ENCODE data around the gene LPGAT1. TPM values are rescaled to one million over a fixed set of nuclear protein-coding genes. Genes with fewer than 3 reads are reported as not detected.
"Not testable (repeated sequence)": the region's sequence is repeated elsewhere in the genome, so short reads cannot be mapped to it uniquely, and the experiment has no call there.

Gene LPGAT1
- total and polyA plus RNA-seq, 4 experiments from 2014 or later: 13.1 to 31.1 (median 30.4) TPM

DNA sequence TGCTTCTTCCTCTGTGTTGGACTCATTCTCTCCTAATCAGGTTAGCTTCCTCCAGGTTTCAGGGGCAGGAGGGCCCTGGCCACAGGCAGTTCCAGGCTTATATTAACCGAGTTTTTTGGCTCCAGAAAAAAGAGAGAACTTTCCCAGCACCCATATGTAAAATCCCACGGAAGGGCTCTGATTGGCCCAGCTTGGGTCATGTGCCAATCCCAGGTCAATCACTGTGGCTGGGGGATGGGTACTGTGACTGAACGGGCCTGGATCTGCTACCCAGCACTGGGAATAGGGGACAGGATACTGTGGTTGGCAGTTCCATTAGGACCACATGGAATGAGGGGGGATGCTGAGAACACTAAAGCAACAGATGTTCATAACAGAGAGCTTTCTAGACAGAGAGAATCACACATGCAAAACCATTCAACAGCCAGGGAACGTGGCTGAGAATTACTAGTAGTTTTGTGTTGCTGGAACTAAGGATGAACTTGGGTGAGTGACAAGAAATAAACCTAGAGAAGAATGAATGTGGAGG is 104.0 kb downstream of the LPGAT1 start:
- Mint-ChIP-seq H3K9me3 (no peaks in the 10 kb centered on the region), H3K27ac (no peak overlapping the region), H3K4me1 (no peaks in the 10 kb centered on the region), H3K4me3 (no peak overlapping the region), H3K27me3 (peaks cover 0 to 2% of the 10 kb centered on the region in 2 donors), H3K36me3 (no peaks in the 10 kb centered on the region)
- Histone ChIP-seq H3K36me3 (ENCODE audit: insufficient read depth, low read length) (no peaks in the 10 kb centered on the region), H3K27ac (ENCODE audit: low read depth, low read length) (no peak overlapping the region), H3K27me3 (ENCODE audit: insufficient read depth, low read length) (no peaks in the 10 kb centered on the region), H3K4me3 (ENCODE audit: low read length in 2 of 2) (no peak overlapping the region), H3K9me3 (ENCODE audit: control insufficient read depth in 1 of 2, low read length in 2 of 2) (no peaks in the 10 kb centered on the region), H3K4me1 (ENCODE audit: insufficient read depth, low read length) (no peaks in the 10 kb centered on the region)
- intact Hi-C loops (cut with micrococcal nuclease): no loop called here
- POLR2A ChIA-PET (ENCODE audit: partially characterized antibody): interaction anchor here (1.2 kb wide), 1 partner anchor 687 kb away, joined by 3 read pairs; no protein-coding TSS in a partner anchor
- no peak for DNase-seq
- CTCF ChIA-PET (ENCODE audit: partially characterized antibody): no interaction called here

DNA sequence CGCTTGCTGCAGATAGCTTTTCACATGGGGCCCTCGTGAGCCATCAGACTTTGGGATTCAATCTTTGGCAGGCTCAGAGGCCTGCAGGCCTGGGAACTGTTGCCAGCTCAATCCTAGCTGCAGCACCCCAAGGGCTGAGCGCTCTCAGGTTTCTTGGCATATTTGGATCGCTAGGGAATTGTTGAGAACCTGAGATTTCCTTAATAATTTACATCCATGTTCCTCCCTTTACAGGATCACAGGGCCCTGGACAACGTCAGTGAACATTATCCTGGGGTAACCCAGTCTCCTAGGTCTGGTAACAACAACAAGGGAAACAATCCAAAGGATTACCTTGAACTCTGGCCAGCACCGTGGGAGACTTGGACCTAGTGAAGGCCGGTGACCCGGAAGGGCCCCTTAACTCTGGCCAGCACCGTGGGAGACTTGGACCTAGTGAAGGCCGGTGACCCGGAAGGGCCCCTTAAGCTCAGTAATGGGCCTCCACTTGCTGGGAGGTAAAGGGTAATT is 105.8 kb downstream of the LPGAT1 start:
- POLR2A ChIA-PET (ENCODE audit: partially characterized antibody): no interaction called here
- Mint-ChIP-seq H3K4me1 (no peaks in the 10 kb centered on the region), H3K36me3 (no peaks in the 10 kb centered on the region), H3K9me3 (peaks cover 0 to 4% (median 0%) of the 10 kb centered on the region in 8 donors), H3K4me3 (no peak overlapping the region), H3K27ac (no peak overlapping the region), H3K27me3 (peaks cover 0 to 2% of the 10 kb centered on the region in 2 donors)
- no peaks in the 10 kb centered on the region for H3K36me3 ChIP-seq (ENCODE audit: insufficient read depth, low read length)
- no peaks in the 10 kb centered on the region for H3K27me3 ChIP-seq (ENCODE audit: insufficient read depth, low read length)
- H3K27ac ChIP-seq (ENCODE audit: low read depth, low read length): no peak overlapping the region
- no peak overlapping the region for H3K4me3 ChIP-seq (ENCODE audit: low read length in 2 of 2)
- H3K4me1 ChIP-seq (ENCODE audit: insufficient read depth, low read length): no peaks in the 10 kb centered on the region
- CTCF ChIA-PET (ENCODE audit: partially characterized antibody): interaction anchor here (1.2 to 1.5 kb wide), 2 partner anchors 11 to 731 kb away, joined by 3 read pairs; no protein-coding TSS in a partner anchor
- DNase-seq: no peak
- H3K9me3 ChIP-seq (ENCODE audit: control insufficient read depth in 1 of 2, low read length in 2 of 2): no peaks in the 10 kb centered on the region
- intact Hi-C loops (cut with micrococcal nuclease): no loop called here

DNA sequence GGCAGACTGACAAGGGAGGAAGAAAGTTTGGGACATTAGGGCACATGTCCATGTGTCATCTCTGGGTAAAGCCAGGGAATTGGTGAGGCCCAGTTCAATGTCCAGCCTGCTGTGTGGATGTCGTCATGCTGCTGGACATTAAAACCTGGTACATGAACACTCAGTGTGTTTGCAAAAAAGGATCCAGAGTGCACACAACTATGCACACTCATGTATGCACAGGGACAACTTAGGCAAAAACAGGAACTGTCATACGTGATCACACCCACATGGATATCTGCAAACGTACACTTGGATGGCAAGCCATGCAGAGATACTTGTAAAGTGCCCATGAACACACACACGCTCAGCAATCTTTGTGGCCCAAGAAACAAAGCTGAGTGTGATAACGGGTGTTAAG is 107.3 kb downstream of the LPGAT1 start:
- Mint-ChIP-seq H3K27me3 (peaks cover 0 to 2% of the 10 kb centered on the region in 2 donors), H3K9me3 (peaks cover 0 to 4% (median 0%) of the 10 kb centered on the region in 8 donors), H3K27ac (no peak overlapping the region), H3K4me3 (no peak overlapping the region), H3K36me3 (no peaks in the 10 kb centered on the region), H3K4me1 (no peaks in the 10 kb centered on the region)
- Histone ChIP-seq H3K27me3 (ENCODE audit: insufficient read depth, low read length) (no peaks in the 10 kb centered on the region), H3K36me3 (ENCODE audit: insufficient read depth, low read length) (no peaks in the 10 kb centered on the region), H3K4me3 (ENCODE audit: low read length in 2 of 2) (no peak overlapping the region), H3K4me1 (ENCODE audit: insufficient read depth, low read length) (no peaks in the 10 kb centered on the region), H3K9me3 (ENCODE audit: control insufficient read depth in 1 of 2, low read length in 2 of 2) (no peaks in the 10 kb centered on the region), H3K27ac (ENCODE audit: low read depth, low read length) (no peak overlapping the region)
- POLR2A ChIA-PET (ENCODE audit: partially characterized antibody): no interaction called here
- CTCF ChIA-PET (ENCODE audit: partially characterized antibody): interaction anchor here (1.5 kb wide), 1 partner anchor 733 kb away, joined by 3 read pairs; no protein-coding TSS in a partner anchor
- no peak for DNase-seq
- intact Hi-C loops (cut with micrococcal nuclease): no loop called here

DNA sequence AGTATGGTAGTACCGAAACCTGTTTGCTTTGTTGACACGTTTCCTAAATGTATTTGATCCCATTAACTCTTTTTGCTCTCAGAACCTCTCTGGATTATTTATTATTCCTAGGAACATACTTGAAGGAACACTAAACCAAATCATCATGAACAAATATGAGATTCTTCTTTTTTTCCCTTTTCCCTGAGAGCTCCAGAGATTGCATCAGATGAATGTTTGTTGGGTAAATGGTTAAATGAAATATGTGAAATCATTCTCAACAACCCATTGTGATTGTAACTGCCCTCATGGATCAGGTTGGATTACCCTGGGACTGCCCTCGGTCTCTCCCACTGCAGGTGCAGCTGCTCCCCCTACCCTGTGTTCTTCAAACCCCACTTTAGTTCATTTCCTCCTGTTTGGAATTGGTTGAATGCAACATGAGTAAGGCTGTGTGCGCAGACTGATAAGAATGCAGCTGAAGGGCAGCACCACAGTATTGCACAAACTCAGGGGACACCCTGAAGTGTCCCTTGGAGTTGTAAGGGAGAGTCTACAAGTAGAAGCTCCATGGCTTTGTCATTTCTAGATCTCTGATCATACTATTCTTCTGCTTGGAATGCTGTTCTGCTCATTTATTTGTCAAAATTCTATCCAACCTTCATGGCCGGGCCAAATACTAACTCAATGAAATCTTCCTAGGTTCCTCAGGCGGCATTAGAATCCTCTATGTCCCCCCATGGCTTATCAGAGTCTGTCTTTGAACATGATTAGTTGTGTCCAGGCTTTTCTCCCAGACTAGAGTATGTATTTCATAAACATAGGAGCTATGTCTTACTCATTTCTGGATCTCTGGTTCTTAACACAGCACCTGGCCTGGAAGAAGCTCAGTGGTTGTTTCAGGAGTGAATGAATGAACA is 108.0 kb downstream of the LPGAT1 start:
- H3K4me1 Mint-ChIP-seq: no peaks in the 10 kb centered on the region
- CTCF ChIA-PET (ENCODE audit: partially characterized antibody): interaction anchor here (4.1 kb wide), 1 partner anchor 24 kb away, joined by 13 read pairs; no protein-coding TSS in a partner anchor
- intact Hi-C loops (cut with micrococcal nuclease): no loop called here

DNA sequence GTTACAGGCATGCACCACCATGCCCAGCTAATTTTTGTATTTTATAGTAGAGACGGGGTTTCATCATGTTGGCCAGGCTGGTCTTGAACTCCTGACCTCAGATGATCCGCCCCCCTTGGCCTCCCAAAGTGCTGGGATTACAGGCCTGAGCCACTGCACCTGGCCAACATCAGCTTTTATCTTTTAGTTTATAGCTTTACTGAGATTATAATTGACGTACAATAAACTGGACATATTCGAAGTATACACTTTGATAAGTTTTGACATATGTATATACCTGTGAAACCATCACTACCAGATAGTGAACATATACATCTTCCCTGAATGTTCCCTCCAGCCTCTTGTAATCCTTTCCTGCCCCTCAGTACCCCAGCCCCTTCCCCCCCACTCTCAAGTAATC is 114.0 kb downstream of the LPGAT1 start:
- H3K4me3 ChIP-seq (ENCODE audit: low read length in 2 of 2); H3K9me3 Mint-ChIP-seq: not testable (repeated sequence)

More for the DNA sequence above, 108.0 kb downstream of the LPGAT1 start:
- Histone ChIP-seq H3K4me3 (ENCODE audit: low read length in 2 of 2) (no peak overlapping the region), H3K4me1 (ENCODE audit: insufficient read depth, low read length) (no peaks in the 10 kb centered on the region), H3K36me3 (ENCODE audit: insufficient read depth, low read length) (no peaks in the 10 kb centered on the region), H3K27ac (ENCODE audit: low read depth, low read length) (no peak overlapping the region), H3K27me3 (ENCODE audit: insufficient read depth, low read length) (no peaks in the 10 kb centered on the region), H3K9me3 (ENCODE audit: control insufficient read depth in 1 of 2, low read length in 2 of 2) (no peaks in the 10 kb centered on the region)
- peaks cover 0 to 4% (median 0%) of the 10 kb centered on the region in 8 donors for H3K9me3 Mint-ChIP-seq
- no peaks in the 10 kb centered on the region for H3K36me3 Mint-ChIP-seq
- H3K27me3 Mint-ChIP-seq: peaks cover 0 to 2% of the 10 kb centered on the region in 2 donors
- H3K4me3 Mint-ChIP-seq: no peak overlapping the region
- DNase-seq: no peak
- no peak overlapping the region for H3K27ac Mint-ChIP-seq
- POLR2A ChIA-PET (ENCODE audit: partially characterized antibody): no interaction called here

DNA sequence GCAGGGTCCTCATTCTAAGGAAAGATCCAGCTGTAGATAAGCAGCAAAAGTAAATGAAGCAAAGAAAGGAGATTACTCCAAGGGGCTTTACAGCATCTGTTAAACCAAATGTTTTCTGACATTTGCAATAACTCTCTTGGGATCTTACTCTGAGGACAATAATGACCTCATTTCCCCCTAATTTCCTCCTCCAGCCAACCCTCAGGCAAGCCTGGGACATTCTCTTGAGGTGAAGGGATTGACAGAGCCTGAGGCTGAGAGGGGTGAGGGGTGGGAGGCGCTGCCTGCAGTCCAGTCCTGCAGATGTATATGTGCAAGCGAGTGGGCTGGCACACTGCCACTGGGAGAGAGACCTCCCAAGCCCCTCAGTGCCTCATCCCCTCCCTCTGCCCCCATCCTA is 114.6 kb downstream of the LPGAT1 start:
- no peaks in the 10 kb centered on the region for H3K36me3 ChIP-seq (ENCODE audit: insufficient read depth, low read length)
- no peaks in the 10 kb centered on the region for H3K4me1 ChIP-seq (ENCODE audit: insufficient read depth, low read length)
- POLR2A ChIA-PET (ENCODE audit: partially characterized antibody): no interaction called here
- no peak overlapping the region for H3K4me3 ChIP-seq (ENCODE audit: low read length in 2 of 2)
- H3K27me3 ChIP-seq (ENCODE audit: insufficient read depth, low read length): no peaks in the 10 kb centered on the region
- no peak overlapping the region for H3K27ac ChIP-seq (ENCODE audit: low read depth, low read length)
- Mint-ChIP-seq H3K27me3 (peaks cover 0 to 2% of the 10 kb centered on the region in 2 donors), H3K27ac (no peak overlapping the region), H3K36me3 (no peaks in the 10 kb centered on the region), H3K9me3 (peaks cover 0 to 4% (median under 1%) of the 10 kb centered on the region in 8 donors), H3K4me1 (no peaks in the 10 kb centered on the region), H3K4me3 (no peak overlapping the region)
- intact Hi-C loops (cut with micrococcal nuclease): no loop called here
- CTCF ChIA-PET (ENCODE audit: partially characterized antibody): no interaction called here
- DNase-seq: no peak
- no peaks in the 10 kb centered on the region for H3K9me3 ChIP-seq (ENCODE audit: control insufficient read depth in 1 of 2, low read length in 2 of 2)

More for the DNA sequence above, 114.0 kb downstream of the LPGAT1 start:
- CTCF ChIA-PET (ENCODE audit: partially characterized antibody); intact Hi-C loops (cut with micrococcal nuclease); H3K36me3 ChIP-seq (ENCODE audit: insufficient read depth, low read length); H3K36me3 Mint-ChIP-seq; H3K27ac ChIP-seq (ENCODE audit: low read depth, low read length); H3K4me1 ChIP-seq (ENCODE audit: insufficient read depth, low read length); H3K9me3 ChIP-seq (ENCODE audit: control insufficient read depth in 1 of 2, low read length in 2 of 2); H3K4me1 Mint-ChIP-seq; H3K27ac Mint-ChIP-seq; H3K27me3 Mint-ChIP-seq; H3K4me3 Mint-ChIP-seq; H3K27me3 ChIP-seq (ENCODE audit: insufficient read depth, low read length); POLR2A ChIA-PET (ENCODE audit: partially characterized antibody); DNase-seq: not testable (repeated sequence)

DNA sequence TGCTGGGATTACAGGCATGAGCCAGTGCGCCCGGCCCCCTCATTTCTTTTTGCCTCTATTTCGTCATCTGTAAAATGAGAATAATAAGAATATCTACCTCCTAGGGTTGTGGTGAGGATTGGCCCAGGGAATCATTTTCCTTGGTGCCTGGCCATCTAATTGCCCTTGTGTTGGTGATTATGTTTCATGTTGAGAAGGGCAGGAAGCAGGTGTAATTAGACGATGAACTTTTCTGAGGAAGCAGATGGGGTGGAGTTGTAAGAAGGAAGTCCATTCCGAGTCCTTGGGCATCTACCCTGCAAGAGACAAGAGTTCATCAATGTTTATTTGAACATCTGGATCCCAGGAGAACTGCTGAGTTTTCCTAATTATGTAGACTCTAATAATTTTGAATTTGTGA is 116.4 kb downstream of the LPGAT1 start:
- Histone ChIP-seq H3K4me3 (ENCODE audit: low read length in 2 of 2) (no peak overlapping the region), H3K27ac (ENCODE audit: low read depth, low read length) (no peak overlapping the region), H3K27me3 (ENCODE audit: insufficient read depth, low read length) (no peaks in the 10 kb centered on the region), H3K9me3 (ENCODE audit: control insufficient read depth in 1 of 2, low read length in 2 of 2) (no peaks in the 10 kb centered on the region), H3K36me3 (ENCODE audit: insufficient read depth, low read length) (no peaks in the 10 kb centered on the region), H3K4me1 (ENCODE audit: insufficient read depth, low read length) (no peaks in the 10 kb centered on the region)
- Mint-ChIP-seq H3K27ac (no peak overlapping the region), H3K27me3 (peaks cover 0 to 2% of the 10 kb centered on the region in 2 donors), H3K9me3 (peaks cover 0 to 3% (median 0%) of the 10 kb centered on the region in 8 donors), H3K4me1 (no peaks in the 10 kb centered on the region), H3K4me3 (no peak overlapping the region), H3K36me3 (no peaks in the 10 kb centered on the region)
- ChIA-PET CTCF (ENCODE audit: partially characterized antibody) (interaction anchor here (1.5 kb wide), 1 partner anchor 11 kb away, joined by 3 read pairs; no protein-coding TSS in a partner anchor), POLR2A (ENCODE audit: partially characterized antibody) (no interaction called here)
- intact Hi-C loops (cut with micrococcal nuclease): no loop called here
- no peak for DNase-seq

Measured in CD4-positive, alpha-beta memory T cell (primary cell).